ENCODE results near the gene TCF7.

The TCF7 gene

DNA sequence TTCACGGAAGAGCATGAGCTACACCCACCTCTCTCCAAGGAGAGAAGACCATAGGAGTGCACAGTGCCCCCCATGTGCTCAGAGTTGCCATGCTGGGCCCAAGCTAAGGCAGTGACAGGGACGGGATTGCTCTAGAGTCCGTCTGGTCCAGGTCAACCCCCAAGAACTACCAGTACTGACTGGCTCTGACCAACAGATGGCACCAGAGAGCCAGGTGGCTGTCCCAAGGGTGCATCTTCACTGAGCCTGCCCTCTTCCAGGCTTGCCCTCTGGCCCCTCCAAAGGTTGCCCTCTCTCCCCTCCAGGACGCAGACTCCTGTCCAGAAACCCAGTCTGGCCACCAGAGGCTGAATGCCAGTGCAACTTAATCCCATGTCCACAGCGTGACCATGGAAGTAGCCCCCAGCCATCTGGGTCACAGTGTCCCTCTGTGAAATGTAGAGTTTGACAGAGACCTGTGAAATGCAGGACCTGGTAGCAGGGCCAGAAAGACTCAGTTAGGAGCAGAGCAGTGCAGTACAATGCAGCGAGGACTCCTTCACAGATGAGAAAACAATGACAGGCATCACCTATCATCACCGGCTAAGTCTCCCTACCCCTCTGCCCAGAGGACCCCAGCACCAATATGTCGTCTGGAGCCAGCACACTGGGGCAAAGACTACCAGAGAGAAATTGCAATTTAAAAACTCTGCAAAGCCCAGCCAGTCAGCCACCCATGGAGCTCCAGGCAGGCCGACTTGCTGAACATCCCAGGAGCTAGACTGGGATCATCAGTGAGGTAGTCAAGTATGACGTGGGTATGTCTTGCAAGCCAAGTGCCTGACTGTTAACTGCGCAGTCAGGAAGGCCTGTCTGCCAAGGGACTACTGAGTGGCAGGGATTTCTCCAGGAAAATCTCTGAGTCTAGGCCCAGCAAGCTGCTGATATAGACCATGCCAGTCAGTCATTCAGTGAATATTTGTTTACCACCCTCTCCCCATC lies 70.0 kb downstream of the TCF7 start:
- DNase-seq, result peak; percentile 72

DNA sequence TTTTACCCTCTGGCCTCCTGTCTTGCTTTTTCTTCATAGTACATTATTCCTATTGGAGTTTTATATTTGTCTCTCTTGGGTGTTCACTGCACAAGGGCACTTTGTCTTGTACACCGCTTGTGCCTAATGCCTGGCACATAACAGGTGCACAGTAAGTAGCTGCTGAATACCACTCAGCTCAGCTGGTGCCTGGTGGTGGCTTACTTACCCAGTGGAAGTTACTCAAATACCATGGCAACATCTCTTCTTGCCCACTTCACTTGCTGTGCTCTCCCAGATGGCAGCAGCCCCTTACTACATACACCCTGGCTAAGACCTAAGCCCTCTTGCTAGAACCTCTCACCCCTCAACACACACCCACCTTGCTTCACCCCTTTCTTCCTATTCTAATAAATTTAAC lies 73.6 kb downstream of the TCF7 start:
- no peak for DNase-seq

DNA sequence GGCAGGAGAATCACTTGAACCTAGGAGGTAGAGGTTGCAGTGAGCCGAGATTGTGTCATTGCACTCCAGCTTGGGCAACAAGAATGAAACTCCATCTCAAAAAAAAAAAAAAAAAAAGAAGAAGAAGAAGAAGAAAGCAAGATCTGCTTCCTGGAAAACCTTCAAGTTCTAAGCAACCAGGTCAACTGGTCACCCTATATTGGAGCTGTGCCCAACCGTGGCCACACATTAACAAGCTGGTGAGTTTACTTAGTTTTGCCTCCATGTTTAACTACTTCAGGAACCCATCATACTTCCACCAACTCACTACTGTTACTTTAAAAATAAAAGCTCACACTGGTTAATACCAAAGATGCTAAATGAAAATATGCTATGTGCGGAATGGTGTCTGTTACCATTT lies 74.5 kb downstream of the TCF7 start:
- DNase-seq, result no peak

DNA sequence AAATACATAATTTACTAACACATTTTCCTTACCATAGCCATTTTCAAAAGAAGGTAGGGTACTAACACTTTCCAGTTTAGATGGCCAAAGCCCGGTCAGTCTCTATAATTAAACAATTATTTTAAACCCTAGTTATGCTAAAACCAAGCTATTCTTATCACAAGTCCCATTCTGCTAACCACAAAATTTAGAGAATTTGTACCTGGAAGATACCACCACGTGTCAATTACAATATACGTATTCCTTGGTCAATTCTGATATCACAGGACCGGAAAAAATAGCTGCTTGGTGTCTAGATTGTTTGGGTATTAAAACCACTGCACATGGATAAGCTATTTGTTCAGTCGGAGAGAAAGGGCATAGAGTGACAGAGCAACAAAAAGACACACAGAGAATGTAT lies 81.2 kb downstream of the TCF7 start:
- no peak for DNase-seq
